ENCODE results near the gene TBC1D9B. TPM values are rescaled to one million over a fixed set of nuclear protein-coding genes. Genes with fewer than 3 reads are reported as not detected.
A peak's percentile ranks its signal among the peaks of the same experiment; 100 is the strongest.

Gene TBC1D9B
- total RNA-seq, 1 donor from 2014 or later: 94.0 TPM

DNA sequence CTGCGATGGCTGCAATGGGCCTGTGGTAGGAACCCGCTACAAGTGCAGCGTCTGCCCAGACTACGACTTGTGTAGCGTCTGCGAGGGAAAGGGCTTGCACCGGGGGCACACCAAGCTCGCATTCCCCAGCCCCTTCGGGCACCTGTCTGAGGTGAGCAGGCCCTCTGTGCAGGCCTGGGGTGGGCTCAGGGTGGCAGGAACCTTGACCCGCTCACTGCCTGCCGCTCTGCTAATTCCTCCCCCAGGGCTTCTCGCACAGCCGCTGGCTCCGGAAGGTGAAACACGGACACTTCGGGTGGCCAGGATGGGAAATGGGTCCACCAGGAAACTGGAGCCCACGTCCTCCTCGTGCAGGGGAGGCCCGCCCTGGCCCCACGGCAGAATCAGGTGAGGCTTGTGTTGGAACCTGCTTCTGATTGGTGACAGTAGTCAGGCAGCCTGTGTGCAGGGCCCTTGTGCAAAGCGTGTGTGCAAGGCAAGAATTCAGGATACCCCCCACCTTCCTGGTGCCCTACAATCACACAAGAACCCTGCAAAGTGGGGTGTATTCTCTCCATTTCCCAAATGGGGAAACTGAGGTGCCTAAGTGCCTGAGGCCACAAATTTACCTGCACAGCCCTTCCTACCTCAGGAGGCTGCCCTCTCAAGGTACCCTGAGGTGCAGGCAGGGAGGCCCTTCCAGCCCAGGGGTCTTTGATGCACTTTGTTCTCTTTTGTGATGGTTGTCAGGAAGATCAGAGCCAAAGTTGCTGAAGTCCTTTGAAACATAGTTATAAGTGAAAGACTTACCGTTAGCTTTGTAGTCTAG is 83.6 kb downstream of the TBC1D9B start:
- DNase-seq (peak; percentile 42), ATAC-seq (no peak)
- H3K27ac ChIP-seq: no peak overlapping the region
- no peaks in the 10 kb centered on the region for H3K27me3 ChIP-seq (ENCODE audit: low read depth)
- no peaks in the 10 kb centered on the region for H3K9me3 ChIP-seq
- H3K4me3 ChIP-seq: peak overlapping the region; percentile 97
- peaks cover 72% of the 10 kb centered on the region for H3K36me3 ChIP-seq
- TF ChIP-seq, protein P1, sequence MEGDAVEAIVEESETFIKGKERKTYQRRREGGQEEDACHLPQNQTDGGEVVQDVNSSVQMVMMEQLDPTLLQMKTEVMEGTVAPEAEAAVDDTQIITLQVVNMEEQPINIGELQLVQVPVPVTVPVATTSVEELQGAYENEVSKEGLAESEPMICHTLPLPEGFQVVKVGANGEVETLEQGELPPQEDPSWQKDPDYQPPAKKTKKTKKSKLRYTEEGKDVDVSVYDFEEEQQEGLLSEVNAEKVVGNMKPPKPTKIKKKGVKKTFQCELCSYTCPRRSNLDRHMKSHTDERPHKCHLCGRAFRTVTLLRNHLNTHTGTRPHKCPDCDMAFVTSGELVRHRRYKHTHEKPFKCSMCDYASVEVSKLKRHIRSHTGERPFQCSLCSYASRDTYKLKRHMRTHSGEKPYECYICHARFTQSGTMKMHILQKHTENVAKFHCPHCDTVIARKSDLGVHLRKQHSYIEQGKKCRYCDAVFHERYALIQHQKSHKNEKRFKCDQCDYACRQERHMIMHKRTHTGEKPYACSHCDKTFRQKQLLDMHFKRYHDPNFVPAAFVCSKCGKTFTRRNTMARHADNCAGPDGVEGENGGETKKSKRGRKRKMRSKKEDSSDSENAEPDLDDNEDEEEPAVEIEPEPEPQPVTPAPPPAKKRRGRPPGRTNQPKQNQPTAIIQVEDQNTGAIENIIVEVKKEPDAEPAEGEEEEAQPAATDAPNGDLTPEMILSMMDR (IDR thresholded peaks at IDR 0.05): no peak
- intact Hi-C loops (cut with DNase I): no loop called here
- H3K4me1 ChIP-seq: peaks cover 75% of the 10 kb centered on the region

DNA sequence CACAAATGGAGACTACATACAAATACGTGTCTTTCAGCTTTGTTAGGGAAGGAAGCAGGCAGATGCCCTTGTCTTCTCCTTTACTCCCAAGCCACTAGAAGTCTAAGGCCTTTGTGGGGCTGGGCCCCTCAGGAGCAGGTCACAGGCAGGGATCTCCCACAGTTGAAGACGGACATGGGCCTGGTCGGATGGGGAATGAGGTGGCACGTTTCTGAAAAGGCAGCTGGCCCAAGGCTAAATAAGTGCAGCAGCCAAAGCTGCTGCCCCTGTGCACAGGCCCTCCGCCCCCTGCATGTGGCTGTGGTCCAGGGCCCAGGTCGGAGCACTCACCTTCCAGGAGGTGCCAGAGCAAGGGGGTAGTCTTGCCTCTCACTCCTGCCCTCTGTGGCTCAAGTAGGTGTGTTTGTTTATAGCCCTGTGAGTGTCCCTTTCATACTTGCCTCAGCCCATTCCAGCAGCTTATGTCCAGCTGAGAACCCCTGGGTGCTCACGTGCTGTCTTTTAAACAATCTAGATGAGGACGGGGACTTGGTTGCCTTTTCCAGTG is 85.2 kb downstream of the TBC1D9B start:
- Histone ChIP-seq H3K27me3 (ENCODE audit: low read depth) (no peaks in the 10 kb centered on the region), H3K27ac (peak overlapping the region; percentile 100), H3K4me3 (peak overlapping the region; percentile 97), H3K9me3 (no peaks in the 10 kb centered on the region), H3K36me3 (peaks cover 56% of the 10 kb centered on the region), H3K4me1 (peaks cover 83% of the 10 kb centered on the region)
- ATAC-seq (no peak), DNase-seq (peak; percentile 40)
- intact Hi-C loops (cut with DNase I): no loop called here
- TF ChIP-seq, protein P1 (IDR thresholded peaks at IDR 0.05): no peak

GRCh38 chr5:179822059-179822432 is 85.7 kb downstream of the TBC1D9B start:
- H3K4me1 ChIP-seq: peaks cover 83% of the 10 kb centered on the region
- TF ChIP-seq, protein P1 (IDR thresholded peaks at IDR 0.05): no peak
- no peaks in the 10 kb centered on the region for H3K27me3 ChIP-seq (ENCODE audit: low read depth)
- intact Hi-C loops (cut with DNase I): no loop called here
- peaks cover 51% of the 10 kb centered on the region for H3K36me3 ChIP-seq
- ATAC-seq: no peak
- H3K4me3 ChIP-seq: peak overlapping the region; percentile 97
- peak; percentile 16 for DNase-seq
- H3K27ac ChIP-seq: peak overlapping the region; percentile 100
- no peaks in the 10 kb centered on the region for H3K9me3 ChIP-seq

- Histone ChIP-seq H3K36me3 (peaks cover 46% of the 10 kb centered on the region), H3K27ac (peak overlapping the region; percentile 100), H3K4me3 (peak overlapping the region; percentile 97), H3K4me1 (peaks cover 83% of the 10 kb centered on the region), H3K9me3 (no peaks in the 10 kb centered on the region), H3K27me3 (ENCODE audit: low read depth) (no peaks in the 10 kb centered on the region)
- TF ChIP-seq, protein P1 (IDR thresholded peaks at IDR 0.05): no peak
- intact Hi-C loops (cut with DNase I): no loop called here
- ATAC-seq (peak; percentile 81 to 88), DNase-seq (peak; percentile 97)
Observed at GRCh38 chr5:179821298-179822058, 86.2 kb downstream of the TBC1D9B start.

DNA sequence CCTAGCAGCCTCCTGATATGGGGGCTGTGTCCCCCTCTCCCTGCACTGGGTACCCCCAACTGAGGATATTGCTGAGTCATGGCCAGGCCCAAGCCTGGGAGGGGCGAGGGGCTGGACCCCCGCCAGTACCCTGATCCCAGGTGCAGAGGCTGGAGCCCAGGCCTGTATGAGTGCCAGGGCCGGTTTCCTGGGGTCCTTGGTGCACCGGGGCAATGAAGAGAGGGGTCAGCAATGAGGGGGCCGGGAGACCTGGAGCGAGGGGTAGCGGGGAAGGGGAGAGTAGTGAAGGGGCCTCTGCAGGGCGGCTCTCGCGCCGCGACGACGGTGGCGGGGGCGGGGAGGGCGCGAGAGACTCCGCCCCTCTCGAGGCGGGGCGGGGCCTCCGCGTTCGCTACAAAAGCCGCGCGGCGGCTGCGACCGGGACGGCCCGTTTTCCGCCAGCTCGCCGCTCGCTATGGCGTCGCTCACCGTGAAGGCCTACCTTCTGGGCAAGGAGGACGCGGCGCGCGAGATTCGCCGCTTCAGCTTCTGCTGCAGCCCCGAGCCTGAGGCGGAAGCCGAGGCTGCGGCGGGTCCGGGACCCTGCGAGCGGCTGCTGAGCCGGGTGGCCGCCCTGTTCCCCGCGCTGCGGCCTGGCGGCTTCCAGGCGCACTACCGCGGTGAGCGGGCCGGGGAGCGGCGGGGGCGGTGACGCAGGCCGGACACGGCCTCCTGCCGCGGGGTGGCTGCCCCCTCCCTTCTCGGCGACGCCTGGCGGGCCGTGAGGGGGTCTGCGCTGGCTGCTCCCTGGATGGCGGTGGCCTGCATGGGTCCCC is 87.0 kb downstream of the TBC1D9B start, which contains the start of gene SQSTM1:
Gene SQSTM1 (plus strand): TSS at position 423 of the 815 bp plus-strand sequence. CDS start 32 bp downstream, at position 455.
- intact Hi-C loops (cut with DNase I): no loop called here

More for the DNA sequence above, 87.0 kb downstream of the TBC1D9B start, which contains the start of gene SQSTM1:
- peak within 1 kb of the TSS; percentile 97 for H3K4me3 ChIP-seq
- H3K36me3 ChIP-seq: peaks cover 38% of the 10 kb centered on the region
- peak within 1 kb of the TSS; percentile 100 for H3K27ac ChIP-seq
- ATAC-seq (peak; percentile 78 to 85), DNase-seq (peak; percentile 88)
- H3K4me1 ChIP-seq: peaks cover 78% of the 10 kb centered on the region
- H3K9me3 ChIP-seq: no peaks in the 10 kb centered on the region
- H3K27me3 ChIP-seq (ENCODE audit: low read depth): no peaks in the 10 kb centered on the region
- TF ChIP-seq, protein P1 (IDR thresholded peaks at IDR 0.05): peak; percentile 23

Measured in lower lobe of right lung (tissue), 2 donors.